Suprapubic skin (tissue), 3 donors: ENCODE measurements around the gene LGALS8.

Source experiments
- CTCF ChIP-seq, 2 donors: fragments of 200-600 bp in 1 of 2; fragments of 450-650 bp in 1 of 2; sonication (generic) in 1 of 2; IDR thresholded peaks; one replicate each; pipeline ENCODE4 v1.5.1; 2016 to 2019; ENCODE audit warnings: antibody characterized with exemption in 2 of 2, mild to moderate bottlenecking in 1 of 2, moderate library complexity in 1 of 2
- EP300 ChIP-seq: sonication (generic); formaldehyde crosslinking; IDR thresholded peaks from one replicate; pipeline ENCODE4 v1.6.1; 2017; ENCODE audit warnings: antibody characterized with exemption
- POLR2A ChIP-seq, 2 donors: fragments of 450-650 bp; IDR thresholded peaks; one replicate each; pipeline ENCODE4 v1.6.1; 2017; ENCODE audit warnings: antibody characterized with exemption in 2 of 2, mild to moderate bottlenecking in 2 of 2, moderate library complexity in 2 of 2

- no peak for TF ChIP-seq CTCF (IDR thresholded peaks at IDR 0.05)
- no peak for TF ChIP-seq EP300
- peak in 1 of 2 donors; percentile 41 for TF ChIP-seq POLR2A (IDR thresholded peaks at IDR 0.05)
Measured at GRCh38 chr1:236523704-236524141, at the start of gene LGALS8.
